Gastroesophageal sphincter (tissue), 4 donors: Measurements from ENCODE around the gene RBM14. TPM values are rescaled to one million over a fixed set of nuclear protein-coding genes. Genes with fewer than 3 reads are reported as not detected.
A peak's percentile ranks its signal among the peaks of the same experiment; 100 is the strongest.

Experiments used
- ATAC-seq: fragments of 150-250 bp; one replicate; pipeline ENCODE4 v1.9.1; 2016; ENCODE audit warnings: mild to moderate bottlenecking, moderate library complexity
- H3K27ac ChIP-seq, 4 donors: fragments of 200-600 bp; sonication (generic) in 3 of 4; 1 replicate in 3 of 4; 2 replicates in 1 of 4; pipeline ENCODE4 v1.5.1; 2016 to 2019
- H3K27me3 ChIP-seq: fragments of 200-600 bp; sonication (generic); one replicate; pipeline ENCODE4 v1.5.1; 2019
- H3K36me3 ChIP-seq, 2 donors: fragments of 200-600 bp; sonication (generic); one replicate each; pipeline ENCODE4 v1.5.1; 2019; ENCODE audit warnings: control low read depth in 1 of 2
- H3K4me1 ChIP-seq, 3 donors: fragments of 200-600 bp; sonication (generic); 1 replicate in 2 of 3; 2 replicates in 1 of 3; pipeline ENCODE4 v1.5.1; 2016 to 2019; ENCODE audit warnings: control low read depth in 2 of 3
- H3K4me3 ChIP-seq, 2 donors: fragments of 200-600 bp; sonication (generic); one replicate each; pipeline ENCODE4 v1.5.1; 2019; ENCODE audit warnings: mild to moderate bottlenecking in 1 of 2, moderate library complexity in 1 of 2
- H3K9me3 ChIP-seq, 3 donors: fragments of 200-600 bp; sonication (generic); one replicate each; pipeline ENCODE4 v1.5.1; 2017 to 2019; ENCODE audit warnings: control low read depth in 2 of 3
- CTCF ChIP-seq, 4 experiments: fragments of 200-600 bp in 2 of 4; fragments of 450-650 bp in 2 of 4; sonication (generic) in 1 of 4; IDR thresholded peaks; one replicate each; pipeline ENCODE4 v1.5.1; 2017 to 2019; ENCODE audit warnings: antibody characterized with exemption in 4 of 4, mild to moderate bottlenecking in 2 of 4, moderate library complexity in 2 of 4
- EP300 ChIP-seq: sonication (generic); formaldehyde crosslinking; IDR thresholded peaks from one replicate; pipeline ENCODE4 v1.6.1; 2017; ENCODE audit warnings: antibody characterized with exemption, mild to moderate bottlenecking
- POLR2A ChIP-seq, 2 donors: fragments of 450-650 bp; IDR thresholded peaks; one replicate each; pipeline ENCODE4 v1.6.1; 2017; ENCODE audit warnings: antibody characterized with exemption in 2 of 2, mild to moderate bottlenecking in 2 of 2, moderate library complexity in 1 of 2
- POLR2AphosphoS5 ChIP-seq: sonication (generic); formaldehyde crosslinking; IDR thresholded peaks from one replicate; pipeline ENCODE4 v1.6.1; 2017; ENCODE audit warnings: antibody characterized with exemption
- WGBS, 2 donors: methylation state at CpG; one replicate each; pipeline ENCODE4 v1.1.5; 2018; ENCODE audit warnings: low coverage in 1 of 2; 5-methylcytosine and 5-hydroxymethylcytosine counted together
- total RNA-seq, 4 donors: library from RNA; depleted of rRNA; stranded (reverse); fragments of >200 nt; gene quantifications; one replicate each; pipeline ENCODE4 v1.1.0, GENCODE V29; 2016

The RBM14 gene
- total RNA-seq, 4 donors from 2014 or later = 25.6 to 66.6 (median 42.5) TPM

- Histone ChIP-seq H3K9me3 (no peaks in the 10 kb centered on the region), H3K4me3 (peak overlapping the region; percentile 61 to 72), H3K27me3 (no peaks in the 10 kb centered on the region), H3K36me3 (no peaks in the 10 kb centered on the region), H3K27ac (peak overlapping the region; percentile 65 to 88 (median 87)), H3K4me1 (peaks cover 0 to 45% (median 32%) of the 10 kb centered on the region in 3 donors)
- TF ChIP-seq CTCF (IDR thresholded peaks at IDR 0.05) = no peak
- no peak for TF ChIP-seq POLR2AphosphoS5
- no peak for TF ChIP-seq POLR2A (IDR thresholded peaks at IDR 0.05)
- TF ChIP-seq EP300 = no peak
- WGBS, 2 donors = 20% methylated on average over 4 of the region's 12 CpGs; no CpG with 5 or more reads in 1 of the 2 donors
- ATAC-seq = no peak
These were observed 23.2 kb upstream of the RBM14 start for GRCh38 chr11:66593303-66593635.

- TF ChIP-seq POLR2AphosphoS5 (no peak), CTCF (IDR thresholded peaks at IDR 0.05) (no peak), POLR2A (IDR thresholded peaks at IDR 0.05) (no peak)
These were observed 22.8 kb upstream of the RBM14 start for GRCh38 chr11:66593650-66594049.

GRCh38 chr11:66595245-66595904 lies 21.1 kb upstream of the RBM14 start:
- 21 to 29% methylated on average over 4 of the region's 5 CpGs for WGBS, 2 donors
- H3K27ac ChIP-seq = peak overlapping the region in 3 of 4 donors; percentile 64 to 70 (median 67)
- no peaks in the 10 kb centered on the region for H3K9me3 ChIP-seq
- TF ChIP-seq POLR2A (IDR thresholded peaks at IDR 0.05) = no peak
- TF ChIP-seq POLR2AphosphoS5 = no peak
- no peak for TF ChIP-seq EP300
- H3K36me3 ChIP-seq = peaks cover 0 to 16% of the 10 kb centered on the region in 2 donors
- ATAC-seq = no peak
- peaks cover 0 to 45% (median 32%) of the 10 kb centered on the region in 3 donors for H3K4me1 ChIP-seq
- no peak overlapping the region for H3K4me3 ChIP-seq
- no peaks in the 10 kb centered on the region for H3K27me3 ChIP-seq

More at GRCh38 chr11:66593650-66594049, 22.8 kb upstream of the RBM14 start:
- H3K36me3 ChIP-seq = no peaks in the 10 kb centered on the region
- WGBS, 2 donors = 49% methylated on average over 7 of the region's 7 CpGs; no CpG with 5 or more reads in 1 of the 2 donors
- H3K4me1 ChIP-seq = peaks cover 0 to 45% (median 32%) of the 10 kb centered on the region in 3 donors
- H3K9me3 ChIP-seq = no peaks in the 10 kb centered on the region
- no peaks in the 10 kb centered on the region for H3K27me3 ChIP-seq
- ATAC-seq = no peak
- peak overlapping the region; percentile 65 to 88 (median 87) for H3K27ac ChIP-seq
- H3K4me3 ChIP-seq = peak overlapping the region; percentile 61 to 72

DNA sequence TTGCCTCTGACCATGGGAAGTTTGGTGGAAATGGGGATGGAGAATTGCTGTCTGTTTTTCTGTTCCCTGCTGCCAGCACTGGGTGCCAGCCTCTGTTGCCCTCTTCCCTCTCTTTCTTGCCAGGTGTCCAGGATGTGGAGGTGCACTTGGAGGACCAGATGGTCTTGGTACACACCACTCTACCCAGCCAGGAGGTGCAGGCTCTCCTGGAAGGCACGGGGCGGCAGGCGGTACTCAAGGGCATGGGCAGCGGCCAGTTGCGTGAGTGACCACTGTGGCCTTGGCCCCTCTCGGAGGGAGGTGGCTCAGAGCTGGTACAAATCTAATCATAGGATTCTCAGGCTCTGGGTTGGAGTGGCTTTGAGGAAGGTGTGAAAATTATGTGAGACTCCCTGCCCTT lies 17.4 kb upstream of the RBM14 start:
- Histone ChIP-seq H3K4me3 (no peak overlapping the region), H3K4me1 (peaks cover 0 to 43% (median 21%) of the 10 kb centered on the region in 3 donors), H3K36me3 (peaks cover 0 to 45% of the 10 kb centered on the region in 2 donors), H3K27ac (no peak overlapping the region), H3K9me3 (no peaks in the 10 kb centered on the region), H3K27me3 (no peaks in the 10 kb centered on the region)
- WGBS, 2 donors = no CpG with 5 or more reads among the region's 6 CpGs
- no peak for ATAC-seq
- no peak for TF ChIP-seq POLR2A (IDR thresholded peaks at IDR 0.05)

- TF ChIP-seq POLR2AphosphoS5 (no peak), POLR2A (IDR thresholded peaks at IDR 0.05) (no peak), EP300 (no peak), CTCF (IDR thresholded peaks at IDR 0.05) (no peak)
- Histone ChIP-seq H3K27ac (no peak overlapping the region), H3K4me1 (peaks cover 0 to 31% (median 8%) of the 10 kb centered on the region in 3 donors), H3K36me3 (peaks cover 0 to 57% of the 10 kb centered on the region in 2 donors), H3K4me3 (no peak overlapping the region), H3K9me3 (no peaks in the 10 kb centered on the region), H3K27me3 (no peaks in the 10 kb centered on the region)
- WGBS, 2 donors = 70 to 75% methylated on average over 2 of the region's 2 CpGs
- no peak for ATAC-seq
These were observed 16.2 kb upstream of the RBM14 start for GRCh38 chr11:66600219-66600618.

DNA sequence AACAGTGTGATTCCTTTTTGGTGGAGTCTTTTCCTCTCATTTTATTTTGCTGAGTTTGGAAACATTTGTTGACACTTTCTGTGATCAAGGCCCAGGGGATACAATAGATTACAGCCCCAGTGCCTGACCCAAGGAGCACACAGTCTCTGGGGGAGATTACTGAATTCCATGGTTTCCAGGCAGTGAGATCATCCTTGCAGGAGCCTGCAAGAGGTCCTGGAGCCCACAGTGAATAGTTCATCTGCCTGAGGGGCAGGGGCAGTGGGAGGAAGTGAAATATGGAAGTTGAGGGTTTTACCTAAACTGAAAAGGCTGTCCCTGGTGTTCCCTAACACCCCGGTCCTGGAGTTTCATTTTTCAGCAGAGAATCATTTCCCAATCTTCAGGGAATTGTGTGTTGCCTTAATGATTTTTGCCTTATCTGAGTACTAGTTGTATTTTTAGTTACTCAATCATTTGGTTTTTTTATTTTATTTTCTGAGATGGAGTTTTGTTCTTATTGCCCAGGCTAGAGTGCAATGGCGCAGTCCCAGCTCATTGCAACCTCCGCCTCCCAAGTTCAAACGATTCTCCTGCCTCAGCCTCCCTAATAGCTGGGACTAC lies 15.7 kb upstream of the RBM14 start:
- peak; percentile 46 for ATAC-seq
- Histone ChIP-seq H3K27me3 (no peaks in the 10 kb centered on the region), H3K4me3 (no peak overlapping the region), H3K27ac (no peak overlapping the region), H3K4me1 (peaks cover 0 to 26% (median 3%) of the 10 kb centered on the region in 3 donors), H3K9me3 (no peaks in the 10 kb centered on the region), H3K36me3 (peaks cover 0 to 63% of the 10 kb centered on the region in 2 donors)
- TF ChIP-seq POLR2AphosphoS5 = no peak
- no peak for TF ChIP-seq EP300
- no peak for TF ChIP-seq POLR2A (IDR thresholded peaks at IDR 0.05)
- no peak for TF ChIP-seq CTCF (IDR thresholded peaks at IDR 0.05)
- WGBS, 2 donors = 91% methylated on average over 4 of the region's 4 CpGs; no CpG with 5 or more reads in 1 of the 2 donors
